WI38 (cell line): ENCODE data around the gene CD82.

ENCODE experiments used
- H3K4me3 ChIP-seq: 2 replicates; pipeline ENCODE4 v1.5.1; 2011; ENCODE audit warnings: low read depth, mild to moderate bottlenecking, control low read depth, low read length
- TF ChIP-seq, protein P1 (sequence below): IDR thresholded peaks from 2 replicates; pipeline ENCODE4 v1.5.1; 2012; ENCODE audit warnings: low read depth, mild to moderate bottlenecking, control low read depth, low read length

CD82 gene

DNA sequence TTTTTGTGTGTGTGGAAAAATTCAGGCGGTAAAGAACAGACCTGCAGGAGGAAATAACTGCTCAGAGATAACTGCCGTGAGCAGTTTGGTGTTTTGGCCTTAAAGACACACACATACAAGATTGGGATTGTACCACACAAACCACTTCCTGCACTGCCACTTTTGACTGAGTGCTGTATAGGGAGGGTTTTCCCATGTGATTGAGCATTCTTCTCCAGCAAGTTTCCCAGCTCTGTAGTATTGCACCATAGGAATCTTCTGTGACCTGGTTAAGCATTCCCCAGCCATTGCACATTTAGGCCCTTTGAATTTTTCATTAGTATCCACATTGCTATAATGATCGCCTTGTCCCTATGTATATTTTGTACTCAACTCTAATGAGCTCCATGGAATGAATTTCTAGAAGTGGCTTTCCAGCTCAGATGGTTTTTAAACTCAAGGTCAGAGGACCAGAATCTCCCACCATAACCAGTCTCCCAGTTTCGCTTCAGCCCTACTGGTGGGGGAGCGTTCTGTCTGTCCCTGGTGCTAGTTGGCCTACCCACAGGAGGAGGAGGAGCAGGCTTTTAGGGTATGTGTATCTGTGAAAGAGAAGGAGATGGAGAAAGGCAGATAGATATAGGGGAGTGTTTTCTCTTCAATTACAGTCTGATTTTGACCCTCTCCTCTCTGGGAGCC is 9.3 kb downstream of the CD82 start:
- TF ChIP-seq, protein P1, sequence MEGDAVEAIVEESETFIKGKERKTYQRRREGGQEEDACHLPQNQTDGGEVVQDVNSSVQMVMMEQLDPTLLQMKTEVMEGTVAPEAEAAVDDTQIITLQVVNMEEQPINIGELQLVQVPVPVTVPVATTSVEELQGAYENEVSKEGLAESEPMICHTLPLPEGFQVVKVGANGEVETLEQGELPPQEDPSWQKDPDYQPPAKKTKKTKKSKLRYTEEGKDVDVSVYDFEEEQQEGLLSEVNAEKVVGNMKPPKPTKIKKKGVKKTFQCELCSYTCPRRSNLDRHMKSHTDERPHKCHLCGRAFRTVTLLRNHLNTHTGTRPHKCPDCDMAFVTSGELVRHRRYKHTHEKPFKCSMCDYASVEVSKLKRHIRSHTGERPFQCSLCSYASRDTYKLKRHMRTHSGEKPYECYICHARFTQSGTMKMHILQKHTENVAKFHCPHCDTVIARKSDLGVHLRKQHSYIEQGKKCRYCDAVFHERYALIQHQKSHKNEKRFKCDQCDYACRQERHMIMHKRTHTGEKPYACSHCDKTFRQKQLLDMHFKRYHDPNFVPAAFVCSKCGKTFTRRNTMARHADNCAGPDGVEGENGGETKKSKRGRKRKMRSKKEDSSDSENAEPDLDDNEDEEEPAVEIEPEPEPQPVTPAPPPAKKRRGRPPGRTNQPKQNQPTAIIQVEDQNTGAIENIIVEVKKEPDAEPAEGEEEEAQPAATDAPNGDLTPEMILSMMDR, result no peak
- H3K4me3 ChIP-seq, result no peak overlapping the region

DNA sequence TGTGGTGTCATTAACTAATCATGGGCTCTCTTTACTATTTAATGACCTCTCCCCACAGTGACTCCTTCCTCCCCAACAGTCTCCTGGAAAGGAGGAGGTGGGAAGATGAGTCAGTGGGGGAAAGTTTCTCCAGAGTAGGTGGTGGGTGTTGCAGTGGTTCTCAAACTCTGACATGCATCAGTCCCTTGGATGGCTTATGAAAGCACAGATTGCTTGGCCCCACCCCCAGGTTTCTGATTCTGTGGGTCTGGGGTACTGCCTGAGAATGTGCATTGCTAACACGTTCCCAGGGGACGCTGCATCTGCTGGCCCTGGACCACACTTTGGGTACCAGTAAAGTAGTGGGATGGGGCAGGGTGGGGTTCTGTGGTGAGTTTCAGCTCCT is 9.8 kb downstream of the CD82 start:
- no peak overlapping the region for H3K4me3 ChIP-seq
- TF ChIP-seq, protein P1, result no peak

DNA sequence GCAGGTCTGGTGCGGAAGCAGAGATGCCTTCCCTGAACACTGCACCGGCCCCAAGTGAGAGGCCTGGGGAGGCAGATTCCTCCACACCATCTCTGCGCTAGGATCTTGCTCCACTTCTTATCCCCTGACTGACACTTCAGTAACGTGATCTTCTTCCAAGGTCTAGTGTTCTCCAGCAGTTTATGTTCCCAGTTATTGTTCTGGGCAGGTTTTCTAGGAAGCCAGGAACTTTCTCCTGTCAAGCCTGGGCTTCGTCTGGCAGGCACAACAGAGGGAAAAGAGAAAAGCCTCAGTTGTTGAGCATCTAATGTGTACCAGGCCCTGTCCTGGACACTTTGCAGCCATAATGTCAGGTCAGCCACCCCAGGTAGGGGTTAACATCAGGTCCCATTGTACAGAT is 10.5 kb downstream of the CD82 start:
- TF ChIP-seq, protein P1, result no peak
- no peak overlapping the region for H3K4me3 ChIP-seq

DNA sequence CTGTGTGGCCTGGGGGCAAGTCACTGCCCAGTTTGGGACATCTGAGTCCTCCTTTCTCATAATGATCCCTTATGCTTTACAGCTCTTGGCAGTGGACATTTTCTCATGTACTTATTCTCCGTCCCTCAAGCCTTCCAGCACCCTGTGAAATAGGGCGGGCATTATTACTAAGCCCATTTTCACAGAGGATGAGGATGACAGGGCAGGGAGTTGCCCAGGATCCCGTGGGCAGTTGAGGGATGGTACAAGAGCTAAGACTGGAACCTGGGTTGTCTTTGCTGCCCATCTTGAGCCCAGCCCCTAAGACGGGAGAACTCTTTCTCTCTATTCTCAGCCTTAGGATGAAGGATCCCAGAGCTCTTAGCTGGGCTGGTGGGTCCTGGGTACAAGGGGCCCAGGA is 11.2 kb downstream of the CD82 start:
- TF ChIP-seq, protein P1, result no peak
- no peak overlapping the region for H3K4me3 ChIP-seq

DNA sequence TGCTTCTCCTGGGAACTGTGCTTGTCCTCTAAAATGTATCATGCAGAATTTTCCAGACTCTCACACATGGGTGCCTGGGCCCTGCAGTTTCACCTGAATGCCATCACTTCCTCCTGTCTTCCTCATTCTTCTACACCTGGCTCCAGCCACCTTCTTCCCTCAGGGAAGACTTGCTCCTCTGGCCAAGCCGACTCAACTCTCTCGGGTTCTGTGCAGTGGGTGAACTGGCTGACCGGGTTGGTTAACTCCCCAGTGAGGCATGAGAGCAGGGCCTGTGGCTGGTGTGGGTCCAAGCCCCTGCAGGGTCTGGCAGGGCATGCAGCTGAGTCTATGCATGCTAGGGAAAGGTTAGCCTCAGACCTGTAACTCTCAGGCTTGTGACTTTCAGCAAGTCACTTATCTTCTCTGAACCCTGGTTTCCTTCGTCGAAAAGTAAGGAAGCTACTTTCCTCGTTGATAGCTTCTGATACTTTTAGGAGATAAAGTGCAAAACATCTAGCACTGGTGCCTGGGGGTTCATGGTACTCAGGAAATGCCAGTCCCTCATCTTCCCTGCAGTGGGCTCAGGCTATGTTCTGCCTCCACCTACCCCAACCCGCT is 11.9 kb downstream of the CD82 start:
- TF ChIP-seq, protein P1, result no peak
- no peak overlapping the region for H3K4me3 ChIP-seq

DNA sequence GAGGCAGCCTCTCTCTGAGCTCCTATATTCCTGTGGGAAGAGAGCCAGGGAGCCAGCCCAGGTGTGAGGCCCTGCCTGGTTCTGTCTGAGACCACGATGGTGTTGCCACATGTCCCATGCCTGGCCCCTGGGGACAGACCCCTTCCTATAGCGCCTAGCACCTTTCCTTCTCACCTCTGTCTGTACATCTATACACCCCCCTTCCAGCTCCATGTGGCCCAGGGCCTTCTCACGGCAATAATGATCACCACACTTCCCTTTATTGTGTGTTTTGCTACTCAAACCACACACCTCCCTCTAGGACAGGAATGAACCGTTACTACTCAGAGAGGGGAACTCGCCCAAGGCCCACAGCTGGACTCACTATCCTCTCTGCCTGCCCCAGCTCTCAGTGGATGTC is 12.8 kb downstream of the CD82 start:
- TF ChIP-seq, protein P1, result no peak
- H3K4me3 ChIP-seq, result no peak overlapping the region

DNA sequence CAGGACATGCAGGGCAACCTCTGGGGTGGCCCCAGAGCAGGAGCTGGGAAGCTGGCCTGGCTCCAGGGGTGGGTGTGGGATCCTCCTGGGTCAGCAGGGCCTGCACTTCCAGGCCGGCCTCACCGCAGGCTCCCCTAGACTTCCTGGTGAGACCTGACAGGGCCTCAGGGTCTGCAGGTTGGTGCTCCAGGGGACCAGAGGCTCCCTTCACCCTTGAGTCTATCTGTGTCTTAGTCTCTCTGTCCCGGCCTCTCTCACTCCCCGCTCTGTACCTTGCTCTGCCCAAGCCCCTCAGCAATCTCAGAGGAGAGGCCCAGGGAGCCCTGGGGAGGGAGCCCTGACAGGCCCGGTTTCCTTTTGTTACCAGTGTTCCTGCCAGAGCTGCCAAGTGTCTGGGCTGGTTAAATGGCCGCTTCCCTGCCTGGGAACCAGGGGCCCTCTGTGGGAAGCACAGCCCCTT is 13.9 kb downstream of the CD82 start:
- TF ChIP-seq, protein P1, result no peak
- H3K4me3 ChIP-seq, result no peak overlapping the region
